B cell (primary cell): ENCODE data around the gene FIG4. TPM values are rescaled to one million over a fixed set of nuclear protein-coding genes. Genes with fewer than 3 reads are reported as not detected.

Experiments
- ATAC-seq: fragments of 200-7000 bp; cut with Tn5 transposase; one replicate; pipeline ENCODE4 v1.10.0; 2021; ENCODE audit warnings: low read depth, mild to moderate bottlenecking, moderate number of reproducible peaks, moderate library complexity
- CTCF ChIA-PET: fragments of 350-600 bp; sonication (Branson Sonifier 250); formaldehyde crosslinking; loops from one replicate; lab custom pipeline; 2021; ENCODE audit warnings: antibody characterized with exemption, inconsistent platforms; lab: Charles Lee
- POLR2A ChIA-PET: fragments of 350-600 bp; sonication (Branson Sonifier 250); formaldehyde crosslinking; loops from one replicate; lab custom pipeline; 2021; ENCODE audit warnings: antibody characterized with exemption; lab: Charles Lee
- DNase-seq: peaks from one replicate; pipeline ENCODE4 v3.0.0; 2013
- H2AFZ ChIP-seq: 2 replicates; pipeline ENCODE4 v1.6.1; 2012; ENCODE audit warnings: mild to moderate bottlenecking, low read depth, low read length; ENCODE audit not compliant: insufficient read depth, poor library complexity, severe bottlenecking
- H3K27ac ChIP-seq, 2 donors: 1 replicate in 1 of 2; 2 replicates in 1 of 2; pipeline ENCODE4 v1.5.1; 2012 to 2013; ENCODE audit warnings: low read length in 2 of 2, mild to moderate bottlenecking in 2 of 2, moderate library complexity in 1 of 2
- H3K27me3 ChIP-seq, 4 experiments: fragments of 200-600 bp in 1 of 4; sonication (generic) in 1 of 4; replicated peaks in 1 of 4; 1 replicate in 2 of 4; 2 replicates in 2 of 4; pipeline versions ENCODE4 v1.6.1 to v1.7.0; 2013 to 2016; ENCODE audit warnings: low read length in 3 of 4, mild to moderate bottlenecking in 2 of 4, mixed read lengths in 1 of 4, moderate library complexity in 1 of 4; ENCODE audit not compliant: insufficient read depth in 4 of 4, control insufficient read depth in 3 of 4; ENCODE audit errors: control extremely low read depth in 1 of 4
- H3K36me3 ChIP-seq, 2 experiments: replicated peaks in 1 of 2; 1 replicate in 1 of 2; 2 replicates in 1 of 2; pipeline versions ENCODE4 v1.6.1 to v1.7.1; 2013; ENCODE audit warnings: low read length in 1 of 2; ENCODE audit not compliant: insufficient read depth in 2 of 2, control insufficient read depth in 1 of 2; ENCODE audit errors: control extremely low read depth in 1 of 2, extremely low read depth in 1 of 2
- H3K4me1 ChIP-seq, 2 donors: fragments of 200-600 bp in 1 of 2; sonication (generic) in 1 of 2; 1 replicate in 1 of 2; 2 replicates in 1 of 2; pipeline versions ENCODE4 v1.5.1 to v1.6.1; 2013 to 2017; ENCODE audit warnings: low read length in 2 of 2; ENCODE audit not compliant: control insufficient read depth in 2 of 2, insufficient read depth in 2 of 2
- H3K4me2 ChIP-seq: replicated peaks from 2 replicates; pipeline ENCODE3; 2012; ENCODE audit warnings: mild to moderate bottlenecking, low read depth, low read length; ENCODE audit not compliant: poor library complexity, severe bottlenecking
- H3K4me3 ChIP-seq, 5 experiments: fragments of 200-600 bp in 1 of 5; sonication (generic) in 1 of 5; 1 replicate in 3 of 5; 2 replicates in 2 of 5; pipeline versions ENCODE4 v1.5.1 to v1.7.0; 2011 to 2016; ENCODE audit warnings: low read length in 4 of 5, mild to moderate bottlenecking in 4 of 5, low read depth in 2 of 5, control low read depth in 1 of 5, moderate library complexity in 1 of 5; ENCODE audit not compliant: insufficient read depth in 1 of 5; ENCODE audit errors: control extremely low read depth in 1 of 5, extremely low read depth in 1 of 5
- H3K79me2 ChIP-seq: fragments of 200-600 bp; sonication (generic); one replicate; pipeline ENCODE4 v1.6.0; 2016; ENCODE audit warnings: low read length; ENCODE audit not compliant: control insufficient read depth, insufficient read depth
- H3K9ac ChIP-seq: fragments of 200-600 bp; sonication (generic); 2 replicates; pipeline ENCODE4 v1.6.1; 2017; ENCODE audit warnings: mild to moderate bottlenecking, low read length, moderate library complexity
- H3K9me3 ChIP-seq, 3 donors: one replicate each; pipeline versions ENCODE4 v1.6.1 to v1.7.1; 2013; ENCODE audit warnings: low read length in 2 of 3; ENCODE audit not compliant: control insufficient read depth in 2 of 3, insufficient read depth in 1 of 3; ENCODE audit errors: control extremely low read depth in 1 of 3
- H4K20me1 ChIP-seq: 2 replicates; pipeline ENCODE4 v1.6.0; 2012; ENCODE audit warnings: mild to moderate bottlenecking, low read length; ENCODE audit not compliant: insufficient read depth, control insufficient read depth, poor library complexity, severe bottlenecking
- H3K27ac Mint-ChIP-seq: one replicate; pipeline ENCODE4 v1.8.0; 2021; ENCODE audit warnings: mixed read lengths
- H3K27me3 Mint-ChIP-seq: one replicate; pipeline ENCODE4 v1.8.0; 2021; ENCODE audit warnings: mixed read lengths
- H3K4me1 Mint-ChIP-seq: one replicate; pipeline ENCODE4 v1.8.0; 2021; ENCODE audit warnings: mixed read lengths
- H3K4me3 Mint-ChIP-seq: one replicate; pipeline ENCODE4 v1.8.0; 2021; ENCODE audit warnings: mixed read lengths
- H3K9me3 Mint-ChIP-seq: one replicate; pipeline ENCODE4 v1.8.0; 2022; ENCODE audit warnings: mixed read lengths; ENCODE audit not compliant: insufficient read depth
- EZH2 ChIP-seq: IDR thresholded peaks from 2 replicates; pipeline ENCODE4 v1.6.1; 2012; ENCODE audit warnings: borderline replicate concordance, low read depth, mild to moderate bottlenecking, moderate library complexity, low read length; ENCODE audit not compliant: insufficient read depth, poor library complexity, severe bottlenecking
- WGBS: methylation state at CpG from one replicate; pipeline ENCODE4 v1.1.5; 2013; ENCODE audit warnings: missing lambda C conversion rate; ENCODE audit not compliant: insufficient coverage; 5-methylcytosine and 5-hydroxymethylcytosine counted together
- intact Hi-C: fragments of 100-400 bp; cut with micrococcal nuclease; formaldehyde crosslinking; loops from one replicate; pipeline ENCODE4 v1.10.0; 2022
- polyA plus RNA-seq: library from polyadenylated mRNA; depleted of rRNA; stranded (reverse); fragments of >200 nt; gene quantifications from 2 replicates; pipeline ENCODE4 v1.2.3, GENCODE V29; 2012
- total RNA-seq, 2 donors: library from RNA; stranded (reverse); fragments of 120-200 nt in 1 of 2; gene quantifications; 1 replicate in 1 of 2; 2 replicates in 1 of 2; pipeline versions ENCODE4 v1.2.3 to v1.2.4, GENCODE V29; 2013 to 2022
- TF ChIP-seq, protein P1 (sequence below): fragments of 200-600 bp; IDR thresholded peaks from one replicate; pipeline ENCODE4 v1.8.0; 2022; ENCODE audit warnings: antibody characterized with exemption, mild to moderate bottlenecking

The FIG4 gene
- total and polyA plus RNA-seq, 2 donors (not counting 1 experiment from before 2014, with no cell fraction given) = 28.2 to 31.5 TPM

DNA sequence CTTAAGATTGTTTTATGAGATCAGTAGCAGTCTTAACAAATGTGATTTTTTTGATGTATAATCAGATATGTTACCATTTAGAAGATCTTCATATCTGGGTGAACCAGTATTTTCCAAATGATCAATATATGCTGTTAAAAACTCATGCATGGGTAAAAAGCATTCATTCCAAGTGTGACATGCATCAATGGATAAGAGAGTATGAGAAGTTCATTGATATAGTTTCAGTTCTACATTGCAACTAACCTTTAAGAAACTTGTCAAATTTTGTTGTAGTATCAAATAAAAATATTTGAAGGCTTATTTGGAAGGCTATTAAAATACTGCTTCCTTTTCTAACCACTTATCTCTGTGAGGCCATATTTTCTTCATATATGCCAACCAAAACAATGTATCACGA lies 117.7 kb downstream of the FIG4 start:
- Histone ChIP-seq H3K27ac (no peak overlapping the region), H3K9ac (no peak overlapping the region), H3K4me2 (no peak overlapping the region), H3K36me3 (peaks cover 5 to 14% of the 10 kb centered on the region in 2 experiments), H2AFZ (no peak overlapping the region), H3K4me3 (no peak overlapping the region), H4K20me1 (peaks cover 11% of the 10 kb centered on the region), H3K79me2 (peaks cover 11% of the 10 kb centered on the region), H3K9me3 (no peaks in the 10 kb centered on the region), H3K27me3 (no peaks in the 10 kb centered on the region), H3K4me1 (peaks cover 6 to 20% of the 10 kb centered on the region in 2 donors)
- ChIA-PET POLR2A (no interaction called here), CTCF (no interaction called here)
- TF ChIP-seq, protein P1, sequence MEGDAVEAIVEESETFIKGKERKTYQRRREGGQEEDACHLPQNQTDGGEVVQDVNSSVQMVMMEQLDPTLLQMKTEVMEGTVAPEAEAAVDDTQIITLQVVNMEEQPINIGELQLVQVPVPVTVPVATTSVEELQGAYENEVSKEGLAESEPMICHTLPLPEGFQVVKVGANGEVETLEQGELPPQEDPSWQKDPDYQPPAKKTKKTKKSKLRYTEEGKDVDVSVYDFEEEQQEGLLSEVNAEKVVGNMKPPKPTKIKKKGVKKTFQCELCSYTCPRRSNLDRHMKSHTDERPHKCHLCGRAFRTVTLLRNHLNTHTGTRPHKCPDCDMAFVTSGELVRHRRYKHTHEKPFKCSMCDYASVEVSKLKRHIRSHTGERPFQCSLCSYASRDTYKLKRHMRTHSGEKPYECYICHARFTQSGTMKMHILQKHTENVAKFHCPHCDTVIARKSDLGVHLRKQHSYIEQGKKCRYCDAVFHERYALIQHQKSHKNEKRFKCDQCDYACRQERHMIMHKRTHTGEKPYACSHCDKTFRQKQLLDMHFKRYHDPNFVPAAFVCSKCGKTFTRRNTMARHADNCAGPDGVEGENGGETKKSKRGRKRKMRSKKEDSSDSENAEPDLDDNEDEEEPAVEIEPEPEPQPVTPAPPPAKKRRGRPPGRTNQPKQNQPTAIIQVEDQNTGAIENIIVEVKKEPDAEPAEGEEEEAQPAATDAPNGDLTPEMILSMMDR = no peak
- TF ChIP-seq EZH2 = no peak
- Mint-ChIP-seq H3K27me3 (no peaks in the 10 kb centered on the region), H3K4me1 (peaks cover 13% of the 10 kb centered on the region), H3K9me3 (no peaks in the 10 kb centered on the region), H3K27ac (no peak overlapping the region), H3K4me3 (no peak overlapping the region)
- no peak for DNase-seq
- WGBS = no CpG with 5 or more reads among the region's 1 CpG
- intact Hi-C loops = loop anchor here (10.0 kb wide), 1 partner anchor 226 kb away; no protein-coding TSS in a partner anchor
- no peak for ATAC-seq

DNA sequence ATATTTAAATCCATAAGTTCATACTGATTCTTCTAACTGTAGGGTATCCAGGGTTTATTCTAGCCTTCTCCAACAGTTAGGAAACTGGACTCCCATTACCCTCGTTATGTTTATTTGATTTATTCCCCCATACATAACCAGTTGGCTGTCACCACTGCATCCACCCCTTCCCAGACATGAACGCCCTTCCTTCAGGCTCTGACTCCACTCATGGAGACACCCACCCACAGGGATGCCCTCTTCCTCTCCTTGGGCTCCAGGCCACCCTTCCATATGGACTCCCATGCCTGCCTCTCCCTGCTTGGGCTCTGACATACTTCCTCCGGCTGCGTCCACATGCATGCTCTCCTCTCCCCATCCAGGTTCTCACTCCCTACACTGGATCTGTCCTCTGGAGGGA lies 124.0 kb downstream of the FIG4 start:
- 98% methylated on average over 4 of the region's 4 CpGs for WGBS
- H3K27ac Mint-ChIP-seq = no peak overlapping the region

More for the DNA sequence above, 124.0 kb downstream of the FIG4 start:
- intact Hi-C loops = no loop called here
- Mint-ChIP-seq H3K9me3 (no peaks in the 10 kb centered on the region), H3K27me3 (no peaks in the 10 kb centered on the region), H3K4me1 (peaks cover 12% of the 10 kb centered on the region), H3K4me3 (no peak overlapping the region)
- Histone ChIP-seq H3K79me2 (peaks cover 5% of the 10 kb centered on the region), H3K4me1 (peaks cover 7 to 8% of the 10 kb centered on the region in 2 donors), H3K36me3 (peaks cover 0 to 10% of the 10 kb centered on the region in 2 experiments), H3K27ac (no peak overlapping the region), H3K9me3 (no peaks in the 10 kb centered on the region), H3K4me3 (no peak overlapping the region), H3K27me3 (no peaks in the 10 kb centered on the region), H3K4me2 (no peak overlapping the region), H3K9ac (no peak overlapping the region), H2AFZ (no peak overlapping the region), H4K20me1 (peaks cover 5% of the 10 kb centered on the region)
- ChIA-PET POLR2A (no interaction called here), CTCF (interaction anchor here (1.1 kb wide), 1 partner anchor 221 kb away, joined by 3 read pairs; no protein-coding TSS in a partner anchor)
- TF ChIP-seq, protein P1 = no peak
- TF ChIP-seq EZH2 = no peak
- ATAC-seq = no peak
- DNase-seq = no peak
